Measurements from ENCODE around the gene SMYD3. TPM values are rescaled to one million over a fixed set of nuclear protein-coding genes. Genes with fewer than 3 reads are reported as not detected.

The SMYD3 gene
- total and polyA plus RNA-seq, 10 of the 15 experiments (the other 5 are each of a cell fraction or from before 2014, with no cell fraction given): 18.3 to 54.0 (median 24.8) TPM

DNA sequence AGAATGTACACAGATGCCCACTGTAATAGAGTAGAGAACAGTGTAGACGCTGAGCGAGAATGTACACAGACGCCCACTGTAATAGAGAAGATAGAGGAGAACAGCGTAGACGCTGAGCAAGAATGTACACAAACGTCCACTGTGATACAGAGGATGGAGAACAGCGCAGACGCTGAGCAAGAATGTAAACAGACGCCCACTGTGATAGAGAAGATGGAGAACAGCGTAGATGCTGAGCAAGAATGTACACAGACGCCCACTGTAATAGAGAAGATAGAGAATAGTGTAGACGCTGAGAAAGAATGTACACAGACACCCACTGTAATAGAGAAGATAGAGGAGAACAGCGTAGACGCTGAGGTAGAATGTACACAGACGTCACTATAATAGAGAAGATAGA, 306.9 kb downstream of the SMYD3 start:
- ATAC-seq (no peak), DNase-seq (ENCODE audit: low read depth, low spot score) (no peak), FAIRE-seq (no peak)
- WGBS (ENCODE audit: insufficient coverage, insufficient replicate concordance, low lambda C conversion rate, missing lambda C conversion rate): 96% methylated on average over 15 of the region's 15 CpGs
- no peaks in the 10 kb centered on the region for H3K4me1 ChIP-seq (ENCODE audit: control insufficient read depth, insufficient read depth, low read length)
- H3K36me3 ChIP-seq (ENCODE audit: control insufficient read depth in 2 of 2, insufficient read depth in 2 of 2, low read length in 1 of 2): no peaks in the 10 kb centered on the region
- H3K9ac ChIP-seq (ENCODE audit: control insufficient read depth, insufficient read depth, low read length): no peak overlapping the region
- no peaks in the 10 kb centered on the region for H3K27me3 ChIP-seq (replicated peaks in 1 of 2; ENCODE audit: control insufficient read depth in 2 of 2, insufficient read depth in 2 of 2, low read length in 1 of 2)
- CTCF ChIA-PET: no interaction called here
- BruUV-seq (replicated peaks): no TSS peak
- in situ Hi-C loops (cut with MboI) (no loop called here), intact Hi-C loops (cut with micrococcal nuclease; ENCODE audit: unreplicated experiment) (no loop called here)
- no peak overlapping the region for H3K4me2 ChIP-seq (ENCODE audit: control insufficient read depth, insufficient read depth)
- RAD21 ChIA-PET (ENCODE audit: unreplicated experiment): no interaction called here
- SMC1A ChIA-PET (ENCODE audit: uncharacterized antibody, unreplicated experiment): no interaction called here
- no peaks in the 10 kb centered on the region for H3K79me2 ChIP-seq (ENCODE audit: control insufficient read depth, insufficient read depth, low read length)
- H2AFZ ChIP-seq (ENCODE audit: control insufficient read depth, low read depth, low read length): no peak overlapping the region
- H4K20me1 ChIP-seq (ENCODE audit: control insufficient read depth, insufficient read depth): no peaks in the 10 kb centered on the region
- H3K9me3 ChIP-seq (replicated peaks; ENCODE audit: control insufficient read depth, insufficient read depth, low read length): no peaks in the 10 kb centered on the region
- POLR2A ChIA-PET: no interaction called here
- no peak overlapping the region for H3K4me3 ChIP-seq
- no peak overlapping the region for H3K27ac ChIP-seq (ENCODE audit: control insufficient read depth, insufficient read depth)
- TF ChIP-seq, protein P1, sequence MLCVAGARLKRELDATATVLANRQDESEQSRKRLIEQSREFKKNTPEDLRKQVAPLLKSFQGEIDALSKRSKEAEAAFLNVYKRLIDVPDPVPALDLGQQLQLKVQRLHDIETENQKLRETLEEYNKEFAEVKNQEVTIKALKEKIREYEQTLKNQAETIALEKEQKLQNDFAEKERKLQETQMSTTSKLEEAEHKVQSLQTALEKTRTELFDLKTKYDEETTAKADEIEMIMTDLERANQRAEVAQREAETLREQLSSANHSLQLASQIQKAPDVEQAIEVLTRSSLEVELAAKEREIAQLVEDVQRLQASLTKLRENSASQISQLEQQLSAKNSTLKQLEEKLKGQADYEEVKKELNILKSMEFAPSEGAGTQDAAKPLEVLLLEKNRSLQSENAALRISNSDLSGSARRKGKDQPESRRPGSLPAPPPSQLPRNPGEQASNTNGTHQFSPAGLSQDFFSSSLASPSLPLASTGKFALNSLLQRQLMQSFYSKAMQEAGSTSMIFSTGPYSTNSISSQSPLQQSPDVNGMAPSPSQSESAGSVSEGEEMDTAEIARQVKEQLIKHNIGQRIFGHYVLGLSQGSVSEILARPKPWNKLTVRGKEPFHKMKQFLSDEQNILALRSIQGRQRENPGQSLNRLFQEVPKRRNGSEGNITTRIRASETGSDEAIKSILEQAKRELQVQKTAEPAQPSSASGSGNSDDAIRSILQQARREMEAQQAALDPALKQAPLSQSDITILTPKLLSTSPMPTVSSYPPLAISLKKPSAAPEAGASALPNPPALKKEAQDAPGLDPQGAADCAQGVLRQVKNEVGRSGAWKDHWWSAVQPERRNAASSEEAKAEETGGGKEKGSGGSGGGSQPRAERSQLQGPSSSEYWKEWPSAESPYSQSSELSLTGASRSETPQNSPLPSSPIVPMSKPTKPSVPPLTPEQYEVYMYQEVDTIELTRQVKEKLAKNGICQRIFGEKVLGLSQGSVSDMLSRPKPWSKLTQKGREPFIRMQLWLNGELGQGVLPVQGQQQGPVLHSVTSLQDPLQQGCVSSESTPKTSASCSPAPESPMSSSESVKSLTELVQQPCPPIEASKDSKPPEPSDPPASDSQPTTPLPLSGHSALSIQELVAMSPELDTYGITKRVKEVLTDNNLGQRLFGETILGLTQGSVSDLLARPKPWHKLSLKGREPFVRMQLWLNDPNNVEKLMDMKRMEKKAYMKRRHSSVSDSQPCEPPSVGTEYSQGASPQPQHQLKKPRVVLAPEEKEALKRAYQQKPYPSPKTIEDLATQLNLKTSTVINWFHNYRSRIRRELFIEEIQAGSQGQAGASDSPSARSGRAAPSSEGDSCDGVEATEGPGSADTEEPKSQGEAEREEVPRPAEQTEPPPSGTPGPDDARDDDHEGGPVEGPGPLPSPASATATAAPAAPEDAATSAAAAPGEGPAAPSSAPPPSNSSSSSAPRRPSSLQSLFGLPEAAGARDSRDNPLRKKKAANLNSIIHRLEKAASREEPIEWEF (IDR thresholded peaks at IDR 0.05; ENCODE audit: insufficient replicate concordance, low read depth, low read length): no peak
- TF ChIP-seq, protein P2, sequence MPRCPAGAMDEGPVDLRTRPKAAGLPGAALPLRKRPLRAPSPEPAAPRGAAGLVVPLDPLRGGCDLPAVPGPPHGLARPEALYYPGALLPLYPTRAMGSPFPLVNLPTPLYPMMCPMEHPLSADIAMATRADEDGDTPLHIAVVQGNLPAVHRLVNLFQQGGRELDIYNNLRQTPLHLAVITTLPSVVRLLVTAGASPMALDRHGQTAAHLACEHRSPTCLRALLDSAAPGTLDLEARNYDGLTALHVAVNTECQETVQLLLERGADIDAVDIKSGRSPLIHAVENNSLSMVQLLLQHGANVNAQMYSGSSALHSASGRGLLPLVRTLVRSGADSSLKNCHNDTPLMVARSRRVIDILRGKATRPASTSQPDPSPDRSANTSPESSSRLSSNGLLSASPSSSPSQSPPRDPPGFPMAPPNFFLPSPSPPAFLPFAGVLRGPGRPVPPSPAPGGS (IDR thresholded peaks at IDR 0.05; ENCODE audit: borderline replicate concordance, insufficient read depth, low read depth, low read length, poor library complexity, severe bottlenecking): peak; percentile 33
